SK-N-SH (cell line): ENCODE data around the gene KRTAP10-8. TPM values are rescaled to one million over a fixed set of nuclear protein-coding genes. Genes with fewer than 3 reads are reported as not detected.
"Not testable (repeated sequence)": the region's sequence is repeated elsewhere in the genome, so short reads cannot be mapped to it uniquely, and the experiment has no call there.

Source experiments
- CTCF ChIA-PET: fragments of 300-600, 350-600 bp; formaldehyde crosslinking; extraction: SDS; loops from one replicate; lab custom pipeline; 2021; lab: Yijun Ruan, JAX
- POLR2A ChIA-PET: fragments of 350-600 bp; sonication (Branson Sonifier 250); formaldehyde crosslinking; extraction: SDS; loops from one replicate; lab custom pipeline; 2020; ENCODE audit warnings: antibody characterized with exemption, inconsistent platforms; lab: Yijun Ruan, JAX
- DNase-seq: peaks from one replicate; pipeline ENCODE4 v3.0.0; 2012
- H2AFZ ChIP-seq: fragments of 200-600 bp; sonication (generic); 2 replicates; pipeline ENCODE4 v1.8.1; 2016; ENCODE audit warnings: antibody characterized with exemption, mild to moderate bottlenecking, low read depth
- H3F3A ChIP-seq: fragments of 200-600 bp; sonication (generic); replicated peaks from 2 replicates; pipeline ENCODE3; 2016; ENCODE audit warnings: antibody characterized with exemption, mild to moderate bottlenecking; ENCODE audit not compliant: insufficient read depth
- H3K27ac ChIP-seq, 2 experiments: fragments of 200-500 bp in 1 of 2; fragments of 200-600 bp in 1 of 2; sonication (Bioruptor generic) in 1 of 2; sonication (generic), shearing (Covaris generic) in 1 of 2; 2 replicates each; pipeline versions ENCODE4 v1.5.1 to v1.6.1; 2014 to 2016; ENCODE audit warnings: low read depth in 2 of 2, inconsistent platforms in 1 of 2, low read length in 1 of 2, mild to moderate bottlenecking in 1 of 2, mixed read lengths in 1 of 2
- H3K27me3 ChIP-seq: fragments of 200-600 bp; sonication (generic), shearing (Covaris generic); 2 replicates; pipeline ENCODE4 v1.6.1; 2016; ENCODE audit warnings: mixed run types; ENCODE audit not compliant: insufficient read depth
- H3K36me3 ChIP-seq, 2 experiments: fragments of 200-500 bp in 1 of 2; fragments of 200-600 bp in 1 of 2; sonication (Bioruptor generic) in 1 of 2; sonication (generic) in 1 of 2; replicated peaks in 1 of 2; 2 replicates each; pipeline versions ENCODE3 to v1.5.1; 2014 to 2016; ENCODE audit warnings: low read length in 1 of 2, mild to moderate bottlenecking in 1 of 2; ENCODE audit not compliant: insufficient read depth in 2 of 2, control insufficient read depth in 1 of 2
- H3K4me1 ChIP-seq, 2 experiments: fragments of 200-500 bp in 1 of 2; fragments of 200-600 bp in 1 of 2; sonication (Bioruptor generic) in 1 of 2; sonication (generic), shearing (Covaris generic) in 1 of 2; 2 replicates each; pipeline versions ENCODE4 v1.5.1 to v1.6.1; 2014 to 2016; ENCODE audit warnings: low read depth in 1 of 2, low read length in 1 of 2, mixed run types in 1 of 2; ENCODE audit not compliant: insufficient read depth in 2 of 2, control insufficient read depth in 1 of 2
- H3K4me2 ChIP-seq: fragments of 200-600 bp; sonication (generic), shearing (Covaris generic); 2 replicates; pipeline ENCODE4 v1.6.1; 2017; ENCODE audit warnings: mixed run types
- H3K4me3 ChIP-seq, 2 experiments: fragments of 200-500 bp in 1 of 2; fragments of 200-600 bp in 1 of 2; sonication (Bioruptor generic) in 1 of 2; sonication (generic), shearing (Covaris generic) in 1 of 2; 2 replicates each; pipeline versions ENCODE4 v1.5.1 to v1.8.1; 2014 to 2016; ENCODE audit warnings: low read depth in 2 of 2, inconsistent platforms in 1 of 2, low read length in 1 of 2, mild to moderate bottlenecking in 1 of 2, mixed read lengths in 1 of 2, moderate library complexity in 1 of 2
- H3K79me2 ChIP-seq: fragments of 200-600 bp; sonication (generic); 2 replicates; pipeline ENCODE4 v1.8.1; 2017; ENCODE audit warnings: mild to moderate bottlenecking; ENCODE audit not compliant: insufficient read depth
- H3K9ac ChIP-seq: fragments of 200-600 bp; sonication (generic); 2 replicates; pipeline ENCODE4 v1.6.1; 2017; ENCODE audit warnings: mixed run types
- H3K9me2 ChIP-seq: fragments of 200-600 bp; sonication (generic); 2 replicates; pipeline ENCODE4 v1.6.1; 2017; ENCODE audit warnings: mixed run types
- H3K9me3 ChIP-seq: fragments of 200-600 bp; sonication (generic); 2 replicates; pipeline ENCODE4 v1.6.1; 2017; ENCODE audit warnings: mixed run types, mild to moderate bottlenecking, moderate library complexity
- H4K20me1 ChIP-seq: fragments of 200-600 bp; sonication (generic); 2 replicates; pipeline ENCODE4 v1.6.1; 2017; ENCODE audit warnings: mild to moderate bottlenecking, mixed run types; ENCODE audit not compliant: insufficient read depth
- CHD2 ChIP-seq: fragments of 150-350 bp; IDR thresholded peaks from 2 replicates; pipeline ENCODE4 v1.6.1; 2018; ENCODE audit warnings: low read length; ENCODE audit not compliant: partially characterized antibody
- ELF1 ChIP-seq: IDR thresholded peaks from 2 replicates; pipeline ENCODE4 v1.4.0; 2012
- EP300 ChIP-seq, 2 experiments: IDR thresholded peaks; 2 replicates each; pipeline versions ENCODE4 v1.4.0 to v1.6.1; 2012; ENCODE audit warnings: borderline replicate concordance in 1 of 2, low read depth in 1 of 2, low read length in 1 of 2
- EZH2phosphoT487 ChIP-seq: fragments of 200-600 bp; sonication (generic); IDR thresholded peaks from 2 replicates; pipeline ENCODE4 v1.6.1; 2017; ENCODE audit warnings: low read depth, mixed run types, mild to moderate bottlenecking, antibody characterized with exemption, moderate library complexity, borderline replicate concordance
- GABPA ChIP-seq: IDR thresholded peaks from 2 replicates; pipeline ENCODE4 v1.4.0; 2012; ENCODE audit warnings: low read depth, mild to moderate bottlenecking
- GATA2 ChIP-seq: sonication (generic); formaldehyde crosslinking; IDR thresholded peaks from 2 replicates; pipeline ENCODE4 v1.5.0; 2020; ENCODE audit warnings: mild to moderate bottlenecking, missing genetic modification reagents
- MXI1 ChIP-seq: IDR thresholded peaks from 2 replicates; pipeline ENCODE4 v1.6.1; 2012; ENCODE audit warnings: mild to moderate bottlenecking, low read depth, low read length, improper control_type of control experiment
- NFIC ChIP-seq: IDR thresholded peaks from 2 replicates; pipeline ENCODE4 v1.4.0; 2012; ENCODE audit warnings: borderline replicate concordance
- RAD21 ChIP-seq: IDR thresholded peaks from 2 replicates; pipeline ENCODE4 v1.6.1; 2012; ENCODE audit warnings: mild to moderate bottlenecking, low read length
- SMC3 ChIP-seq: IDR thresholded peaks from 2 replicates; pipeline ENCODE4 v1.6.1; 2012; ENCODE audit warnings: low read depth, low read length, improper control_type of control experiment
- TAF1 ChIP-seq: IDR thresholded peaks from 2 replicates; pipeline ENCODE4 v1.6.1; 2012; ENCODE audit warnings: low read depth, mild to moderate bottlenecking, low read length, moderate library complexity, borderline replicate concordance
- TEAD4 ChIP-seq: IDR thresholded peaks from 2 replicates; pipeline ENCODE4 v1.4.0; 2012; ENCODE audit warnings: mild to moderate bottlenecking, borderline replicate concordance; ENCODE audit not compliant: insufficient read depth
- WGBS: methylation state at CpG from one replicate; pipeline ENCODE4 v1.1.6; 2017; ENCODE audit warnings: low lambda C conversion rate; 5-methylcytosine and 5-hydroxymethylcytosine counted together
- polyA plus RNA-seq, 3 experiments: library from polyadenylated mRNA; depleted of rRNA; stranded (reverse); fragments of >200 nt; gene quantifications; 2 replicates each; pipeline ENCODE4 v1.2.3, GENCODE V29; 2012
- TF ChIP-seq, protein P1 (sequence below): IDR thresholded peaks from 2 replicates; pipeline ENCODE4; 2012
- TF ChIP-seq, protein P2 (sequence below): IDR thresholded peaks from 2 replicates; pipeline ENCODE4 v1.6.1; 2012; ENCODE audit warnings: mild to moderate bottlenecking, low read depth, low read length, moderate library complexity
- TF ChIP-seq, protein P3 (sequence below): fragments of 150-350 bp; IDR thresholded peaks from 2 replicates; pipeline ENCODE4 v1.6.1; 2016; ENCODE audit warnings: mild to moderate bottlenecking, low read depth, low read length
- TF ChIP-seq, protein P4 (sequence below): fragments of 200-600 bp; sonication (generic); IDR thresholded peaks from 2 replicates; pipeline ENCODE4 v1.6.1; 2017; ENCODE audit warnings: antibody characterized with exemption, mild to moderate bottlenecking, moderate library complexity

Gene KRTAP10-8
- polyA plus RNA-seq, 1 of the 3 experiments (the other 2 are of a cell fraction): not detected

DNA sequence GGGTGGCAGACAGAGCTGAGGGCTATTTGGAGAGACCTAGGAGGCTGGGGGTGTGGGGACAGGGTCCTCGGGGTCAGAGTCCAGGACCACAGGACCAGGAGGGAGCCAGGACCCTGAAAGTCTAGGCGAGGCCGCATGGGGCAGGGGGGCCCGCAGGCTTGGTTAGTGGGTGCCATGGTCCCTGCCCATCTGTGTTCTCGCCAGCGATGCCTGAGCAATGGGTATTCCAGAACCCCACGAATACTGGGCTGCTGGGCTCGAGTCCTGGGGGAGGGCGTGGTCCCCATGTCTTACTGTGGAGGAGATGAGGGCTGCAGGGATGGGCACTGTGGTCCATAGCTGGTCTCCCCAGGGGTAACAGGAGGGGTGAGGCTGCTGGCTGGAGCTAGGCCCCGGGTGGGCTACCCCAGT, 21.6 kb upstream of the KRTAP10-8 start:
- WGBS: 41% methylated on average over 4 of the region's 10 CpGs
- Histone ChIP-seq H3F3A (no peaks in the 10 kb centered on the region), H3K9me2 (no peaks in the 10 kb centered on the region), H3K27ac (no peak overlapping the region), H3K27me3 (peaks cover 8% of the 10 kb centered on the region), H3K9me3 (no peaks in the 10 kb centered on the region), H3K9ac (no peak overlapping the region), H2AFZ (no peak overlapping the region), H3K4me2 (no peak overlapping the region), H3K4me1 (peaks cover 0 to 2% of the 10 kb centered on the region in 2 experiments; a peak in 1 of 4 replicates), H4K20me1 (no peaks in the 10 kb centered on the region), H3K79me2 (no peaks in the 10 kb centered on the region), H3K4me3 (no peak overlapping the region), H3K36me3 (no peaks in the 10 kb centered on the region)
- CTCF ChIA-PET: no interaction called here
- POLR2A ChIA-PET: no interaction called here
- TF ChIP-seq GATA2 (CRISPR knock-in tag): no peak
- no peak for TF ChIP-seq TAF1
- TF ChIP-seq, protein P1, sequence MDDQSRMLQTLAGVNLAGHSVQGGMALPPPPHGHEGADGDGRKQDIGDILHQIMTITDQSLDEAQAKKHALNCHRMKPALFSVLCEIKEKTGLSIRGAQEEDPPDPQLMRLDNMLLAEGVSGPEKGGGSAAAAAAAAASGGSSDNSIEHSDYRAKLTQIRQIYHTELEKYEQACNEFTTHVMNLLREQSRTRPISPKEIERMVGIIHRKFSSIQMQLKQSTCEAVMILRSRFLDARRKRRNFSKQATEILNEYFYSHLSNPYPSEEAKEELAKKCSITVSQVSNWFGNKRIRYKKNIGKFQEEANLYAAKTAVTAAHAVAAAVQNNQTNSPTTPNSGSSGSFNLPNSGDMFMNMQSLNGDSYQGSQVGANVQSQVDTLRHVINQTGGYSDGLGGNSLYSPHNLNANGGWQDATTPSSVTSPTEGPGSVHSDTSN: no peak
- TF ChIP-seq, protein P2, sequence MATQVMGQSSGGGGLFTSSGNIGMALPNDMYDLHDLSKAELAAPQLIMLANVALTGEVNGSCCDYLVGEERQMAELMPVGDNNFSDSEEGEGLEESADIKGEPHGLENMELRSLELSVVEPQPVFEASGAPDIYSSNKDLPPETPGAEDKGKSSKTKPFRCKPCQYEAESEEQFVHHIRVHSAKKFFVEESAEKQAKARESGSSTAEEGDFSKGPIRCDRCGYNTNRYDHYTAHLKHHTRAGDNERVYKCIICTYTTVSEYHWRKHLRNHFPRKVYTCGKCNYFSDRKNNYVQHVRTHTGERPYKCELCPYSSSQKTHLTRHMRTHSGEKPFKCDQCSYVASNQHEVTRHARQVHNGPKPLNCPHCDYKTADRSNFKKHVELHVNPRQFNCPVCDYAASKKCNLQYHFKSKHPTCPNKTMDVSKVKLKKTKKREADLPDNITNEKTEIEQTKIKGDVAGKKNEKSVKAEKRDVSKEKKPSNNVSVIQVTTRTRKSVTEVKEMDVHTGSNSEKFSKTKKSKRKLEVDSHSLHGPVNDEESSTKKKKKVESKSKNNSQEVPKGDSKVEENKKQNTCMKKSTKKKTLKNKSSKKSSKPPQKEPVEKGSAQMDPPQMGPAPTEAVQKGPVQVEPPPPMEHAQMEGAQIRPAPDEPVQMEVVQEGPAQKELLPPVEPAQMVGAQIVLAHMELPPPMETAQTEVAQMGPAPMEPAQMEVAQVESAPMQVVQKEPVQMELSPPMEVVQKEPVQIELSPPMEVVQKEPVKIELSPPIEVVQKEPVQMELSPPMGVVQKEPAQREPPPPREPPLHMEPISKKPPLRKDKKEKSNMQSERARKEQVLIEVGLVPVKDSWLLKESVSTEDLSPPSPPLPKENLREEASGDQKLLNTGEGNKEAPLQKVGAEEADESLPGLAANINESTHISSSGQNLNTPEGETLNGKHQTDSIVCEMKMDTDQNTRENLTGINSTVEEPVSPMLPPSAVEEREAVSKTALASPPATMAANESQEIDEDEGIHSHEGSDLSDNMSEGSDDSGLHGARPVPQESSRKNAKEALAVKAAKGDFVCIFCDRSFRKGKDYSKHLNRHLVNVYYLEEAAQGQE: no peak
- no peak for TF ChIP-seq ELF1
- TF ChIP-seq EP300 (IDR thresholded peaks at IDR 0.05; ENCODE audit: borderline replicate concordance in 1 of 2, low read depth in 1 of 2, low read length in 1 of 2): no peak
- TF ChIP-seq, protein P3, sequence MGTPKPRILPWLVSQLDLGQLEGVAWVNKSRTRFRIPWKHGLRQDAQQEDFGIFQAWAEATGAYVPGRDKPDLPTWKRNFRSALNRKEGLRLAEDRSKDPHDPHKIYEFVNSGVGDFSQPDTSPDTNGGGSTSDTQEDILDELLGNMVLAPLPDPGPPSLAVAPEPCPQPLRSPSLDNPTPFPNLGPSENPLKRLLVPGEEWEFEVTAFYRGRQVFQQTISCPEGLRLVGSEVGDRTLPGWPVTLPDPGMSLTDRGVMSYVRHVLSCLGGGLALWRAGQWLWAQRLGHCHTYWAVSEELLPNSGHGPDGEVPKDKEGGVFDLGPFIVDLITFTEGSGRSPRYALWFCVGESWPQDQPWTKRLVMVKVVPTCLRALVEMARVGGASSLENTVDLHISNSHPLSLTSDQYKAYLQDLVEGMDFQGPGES: no peak
- TF ChIP-seq EZH2phosphoT487: no peak
- TF ChIP-seq NFIC: no peak
- TF ChIP-seq MXI1: no peak
- TF ChIP-seq CHD2: no peak
- no peak for TF ChIP-seq GABPA
- no peak for TF ChIP-seq SMC3
- TF ChIP-seq, protein P4, sequence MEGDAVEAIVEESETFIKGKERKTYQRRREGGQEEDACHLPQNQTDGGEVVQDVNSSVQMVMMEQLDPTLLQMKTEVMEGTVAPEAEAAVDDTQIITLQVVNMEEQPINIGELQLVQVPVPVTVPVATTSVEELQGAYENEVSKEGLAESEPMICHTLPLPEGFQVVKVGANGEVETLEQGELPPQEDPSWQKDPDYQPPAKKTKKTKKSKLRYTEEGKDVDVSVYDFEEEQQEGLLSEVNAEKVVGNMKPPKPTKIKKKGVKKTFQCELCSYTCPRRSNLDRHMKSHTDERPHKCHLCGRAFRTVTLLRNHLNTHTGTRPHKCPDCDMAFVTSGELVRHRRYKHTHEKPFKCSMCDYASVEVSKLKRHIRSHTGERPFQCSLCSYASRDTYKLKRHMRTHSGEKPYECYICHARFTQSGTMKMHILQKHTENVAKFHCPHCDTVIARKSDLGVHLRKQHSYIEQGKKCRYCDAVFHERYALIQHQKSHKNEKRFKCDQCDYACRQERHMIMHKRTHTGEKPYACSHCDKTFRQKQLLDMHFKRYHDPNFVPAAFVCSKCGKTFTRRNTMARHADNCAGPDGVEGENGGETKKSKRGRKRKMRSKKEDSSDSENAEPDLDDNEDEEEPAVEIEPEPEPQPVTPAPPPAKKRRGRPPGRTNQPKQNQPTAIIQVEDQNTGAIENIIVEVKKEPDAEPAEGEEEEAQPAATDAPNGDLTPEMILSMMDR: no peak
- no peak for TF ChIP-seq TEAD4
- no peak for TF ChIP-seq RAD21
- DNase-seq: no peak

DNA sequence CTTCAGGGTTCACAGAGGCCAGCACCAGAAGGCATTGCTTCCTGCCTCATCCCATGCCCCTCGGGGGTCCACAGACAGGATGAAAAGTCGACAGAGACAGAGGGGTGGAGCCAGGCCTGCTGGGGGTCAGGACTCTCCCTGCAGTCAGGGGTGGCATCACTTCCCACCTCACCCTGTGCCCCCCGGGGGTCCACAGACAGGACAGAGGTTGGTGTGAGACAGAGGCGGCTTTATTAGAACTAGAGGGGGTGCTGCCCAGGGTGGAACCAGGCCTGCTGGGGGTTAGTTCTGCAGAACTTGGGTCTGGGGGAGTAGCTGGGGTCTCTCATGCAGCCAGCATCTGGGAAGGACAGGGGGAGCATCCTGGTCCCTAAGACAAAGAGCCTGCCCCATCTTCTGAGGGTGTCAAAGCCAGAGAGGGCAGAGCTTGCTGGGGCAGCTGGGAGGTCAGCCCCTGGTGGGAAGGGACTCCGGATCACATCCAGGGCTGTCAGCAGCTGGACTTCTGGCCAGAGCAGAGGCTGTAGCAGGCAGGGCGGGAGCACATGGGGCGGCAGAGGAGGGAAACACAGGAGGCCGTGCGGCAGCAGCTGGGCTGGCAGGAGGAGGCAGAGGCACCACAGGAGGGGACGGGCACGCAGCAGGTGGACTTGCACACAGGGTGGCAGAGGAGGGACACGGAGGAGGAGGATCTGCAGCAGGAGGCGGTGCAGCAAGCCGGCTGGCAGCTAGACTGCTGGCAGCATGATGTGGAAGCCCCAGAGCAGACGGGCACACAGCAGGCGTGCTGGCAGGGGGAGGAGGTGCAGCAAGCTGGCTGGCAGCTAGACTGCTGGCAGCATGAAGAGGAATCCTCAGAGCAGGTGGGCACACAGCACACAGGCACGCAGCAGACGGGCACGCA, 20.7 kb upstream of the KRTAP10-8 start:
- H3K27ac ChIP-seq, H3K9me3 ChIP-seq, POLR2A ChIA-PET, H3K36me3 ChIP-seq, H4K20me1 ChIP-seq, H3K4me1 ChIP-seq, H2AFZ ChIP-seq, DNase-seq, H3K27me3 ChIP-seq, H3K9me2 ChIP-seq, CTCF ChIA-PET, H3K4me2 ChIP-seq, H3K79me2 ChIP-seq, H3K4me3 ChIP-seq, H3K9ac ChIP-seq, H3F3A ChIP-seq: not testable (repeated sequence)
- WGBS: 22% methylated on average over 12 of the region's 19 CpGs
